Measurements from ENCODE around the gene PSMD5.

The PSMD5 gene

GRCh38 chr9:120842685-120843485 lies at the start of gene PSMD5:
PSMD5 (minus strand) TSS chr9:120842922; CDS start chr9:120842909, 13 bp downstream.
- H3F3A ChIP-seq (ENCODE audit: insufficient read depth, low read length): 0 out of 2 replicates have a peak, but pooled peaks cover 2% of the 10 kb centered on the region
- no peaks in the 10 kb centered on the region for H3K9me3 ChIP-seq (replicated peaks; ENCODE audit: insufficient read depth, low read length)
- H3K27me3 ChIP-seq (replicated peaks; ENCODE audit: insufficient read depth, low read length): no peaks in the 10 kb centered on the region
- no peaks in the 10 kb centered on the region for H3K9me2 ChIP-seq (replicated peaks; ENCODE audit: insufficient read depth, low read length)
- peak within 1 kb of the TSS; percentile 94 for H3K4me3 ChIP-seq (ENCODE audit: low read length)
- peaks cover 89% of the 10 kb centered on the region for H3K79me2 ChIP-seq (ENCODE audit: low read length)
- H3K36me3 ChIP-seq (replicated peaks; ENCODE audit: insufficient read depth, low read length): 0 out of 2 replicates have a peak, but pooled peaks cover 5% of the 10 kb centered on the region
- H3K4me2 ChIP-seq (ENCODE audit: low read depth, low read length): peak within 1 kb of the TSS; percentile 85
- H3K27ac ChIP-seq (ENCODE audit: low read length): peak within 1 kb of the TSS; percentile 90
- H3K9ac ChIP-seq (ENCODE audit: low read length): peak within 1 kb of the TSS; percentile 97
- peak within 1 kb of the TSS; percentile 92 for H2AFZ ChIP-seq (ENCODE audit: low read length)
- DNase-seq: peak; percentile 99
- peaks cover 17% of the 10 kb centered on the region for H3K4me1 ChIP-seq (ENCODE audit: low read length)
- TF ChIP-seq EZH2 (optimal IDR thresholded peaks at IDR 0.05; ENCODE audit: low read depth, low read length): no peak
- TF ChIP-seq CTCF (IDR thresholded peaks at IDR 0.05; ENCODE audit: low read length): no peak
- no peak for TF ChIP-seq EZH2phosphoT487 (IDR thresholded peaks at IDR 0.05; ENCODE audit: low read length)
- peaks cover under 1% of the 10 kb centered on the region; the same call in 1 of the 2 replicates for H4K20me1 ChIP-seq (ENCODE audit: insufficient read depth, low read length)

- H3K27me3 ChIP-seq (replicated peaks; ENCODE audit: insufficient read depth, low read length): no peaks in the 10 kb centered on the region
- peak overlapping the region; percentile 25 for H2AFZ ChIP-seq (ENCODE audit: low read length)
- H3K9me3 ChIP-seq (replicated peaks; ENCODE audit: insufficient read depth, low read length): no peaks in the 10 kb centered on the region
- no peaks in the 10 kb centered on the region for H3K79me2 ChIP-seq (ENCODE audit: low read length)
- no peaks in the 10 kb centered on the region for H4K20me1 ChIP-seq (ENCODE audit: insufficient read depth, low read length)
- no peaks in the 10 kb centered on the region for H3K36me3 ChIP-seq (replicated peaks; ENCODE audit: insufficient read depth, low read length)
- peak overlapping the region; percentile 29; the same call in 1 of the 2 replicates for H3K4me2 ChIP-seq (ENCODE audit: low read depth, low read length)
- no peak for DNase-seq
- TF ChIP-seq EZH2 (optimal IDR thresholded peaks at IDR 0.05; ENCODE audit: low read depth, low read length): no peak
- no peak for TF ChIP-seq CTCF (IDR thresholded peaks at IDR 0.05; ENCODE audit: low read length)
- no peak for TF ChIP-seq EZH2phosphoT487 (IDR thresholded peaks at IDR 0.05; ENCODE audit: low read length)
- H3K9ac ChIP-seq (ENCODE audit: low read length): peak overlapping the region; percentile 63
- peaks cover 55% of the 10 kb centered on the region for H3K4me1 ChIP-seq (ENCODE audit: low read length)
- peaks cover 30% of the 10 kb centered on the region for H3F3A ChIP-seq (ENCODE audit: insufficient read depth, low read length)
- no peaks in the 10 kb centered on the region for H3K9me2 ChIP-seq (replicated peaks; ENCODE audit: insufficient read depth, low read length)
- H3K27ac ChIP-seq (ENCODE audit: low read length): peak overlapping the region; percentile 98
- no peak overlapping the region for H3K4me3 ChIP-seq (ENCODE audit: low read length)
Observed at GRCh38 chr9:120891884-120892747, 49.4 kb upstream of the PSMD5 start.

- Histone ChIP-seq H3K9ac (ENCODE audit: low read length) (peak overlapping the region; percentile 63), H3K4me2 (ENCODE audit: low read depth, low read length) (no peak overlapping the region), H3K9me2 (replicated peaks; ENCODE audit: insufficient read depth, low read length) (no peaks in the 10 kb centered on the region), H3K79me2 (ENCODE audit: low read length) (no peaks in the 10 kb centered on the region), H3K9me3 (replicated peaks; ENCODE audit: insufficient read depth, low read length) (no peaks in the 10 kb centered on the region), H3K27me3 (replicated peaks; ENCODE audit: insufficient read depth, low read length) (no peaks in the 10 kb centered on the region), H3K36me3 (replicated peaks; ENCODE audit: insufficient read depth, low read length) (no peaks in the 10 kb centered on the region), H3K27ac (ENCODE audit: low read length) (peak overlapping the region; percentile 98), H3K4me3 (ENCODE audit: low read length) (no peak overlapping the region), H4K20me1 (ENCODE audit: insufficient read depth, low read length) (no peaks in the 10 kb centered on the region), H2AFZ (ENCODE audit: low read length) (peak overlapping the region; percentile 25; the same call in 1 of the 2 replicates), H3F3A (ENCODE audit: insufficient read depth, low read length) (peaks cover 25% of the 10 kb centered on the region), H3K4me1 (ENCODE audit: low read length) (peaks cover 49% of the 10 kb centered on the region)
- DNase-seq: no peak
- TF ChIP-seq EZH2phosphoT487 (IDR thresholded peaks at IDR 0.05; ENCODE audit: low read length) (no peak), EZH2 (optimal IDR thresholded peaks at IDR 0.05; ENCODE audit: low read depth, low read length) (no peak), CTCF (IDR thresholded peaks at IDR 0.05; ENCODE audit: low read length) (no peak)
Observed at GRCh38 chr9:120891245-120891883, 48.6 kb upstream of the PSMD5 start.

All from MM.1S (cell line).